Erythroblast (primary cell): Measurements from ENCODE around the gene CLCA1.

ENCODE experiments used
- GATA1 ChIP-seq: IDR thresholded peaks from 2 replicates; pipeline ENCODE4 v1.6.1; 2011; ENCODE audit warnings: low read depth, mild to moderate bottlenecking, control low read depth, low read length, moderate library complexity
- POLR2A ChIP-seq: IDR thresholded peaks from 2 replicates; pipeline ENCODE4 v1.6.1; 2011; ENCODE audit warnings: mild to moderate bottlenecking, low read length

DNA sequence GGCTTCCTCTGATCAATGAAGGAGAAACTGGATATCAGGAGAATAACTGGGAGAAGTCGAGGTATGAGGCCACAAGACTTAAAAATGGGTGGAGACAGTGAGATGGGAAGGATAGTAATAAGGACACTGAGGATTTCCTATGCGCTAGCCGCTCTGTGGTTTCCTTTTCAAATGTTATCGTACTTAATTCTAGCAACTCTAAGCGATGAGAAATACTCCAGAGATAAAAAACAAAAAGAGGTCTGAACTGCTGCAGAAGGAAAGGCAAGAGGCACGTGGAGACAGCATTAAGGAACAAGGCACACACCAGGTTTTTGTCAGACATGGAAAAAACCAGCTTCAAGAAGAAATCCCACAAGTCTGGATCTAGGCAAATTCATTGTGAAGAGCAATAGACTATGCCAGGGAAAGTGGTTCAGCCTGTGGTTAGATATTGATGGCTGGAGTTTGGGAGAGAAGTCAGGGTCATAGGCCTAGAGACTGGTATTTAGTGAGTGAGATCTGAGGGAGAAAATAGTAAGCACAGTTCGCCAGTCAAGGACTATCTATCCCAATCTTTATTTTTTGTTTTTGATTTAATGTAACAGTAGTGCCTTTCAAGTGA is 39.5 kb upstream of the CLCA1 start:
- no peak for TF ChIP-seq POLR2A
- no peak for TF ChIP-seq GATA1
